Measurements from ENCODE around the gene MAP6. TPM values are rescaled to one million over a fixed set of nuclear protein-coding genes. Genes with fewer than 3 reads are reported as not detected.

The MAP6 gene
- total RNA-seq, 1 donor from 2014 or later = 10.4 TPM

- DNase-seq (ENCODE audit: low spot score) = peak; percentile 20
These were observed 1.5 kb downstream of the MAP6 start for GRCh38 chr11:75667255-75667830.

- DNase-seq (ENCODE audit: low spot score) = no peak
These were observed 2.8 kb downstream of the MAP6 start for GRCh38 chr11:75665990-75666389.

- no peak for DNase-seq (ENCODE audit: low spot score)
These were observed 3.7 kb downstream of the MAP6 start for GRCh38 chr11:75665126-75665525.

- no peak for DNase-seq (ENCODE audit: low spot score)
These were observed 4.4 kb downstream of the MAP6 start for GRCh38 chr11:75664389-75664788.

GRCh38 chr11:75663808-75664207 lies 5.0 kb downstream of the MAP6 start:
- no peak for DNase-seq (ENCODE audit: low spot score)

- DNase-seq (ENCODE audit: low spot score) = no peak
These were observed 9.0 kb downstream of the MAP6 start for GRCh38 chr11:75659836-75660235.

- peak; percentile 27 for DNase-seq (ENCODE audit: low spot score)
These were observed 12.7 kb downstream of the MAP6 start for GRCh38 chr11:75656044-75656727.

- peak; percentile 38 for DNase-seq (ENCODE audit: low spot score)
These were observed 13.2 kb downstream of the MAP6 start for GRCh38 chr11:75655605-75656004.

GRCh38 chr11:75654314-75654713 lies 14.5 kb downstream of the MAP6 start:
- DNase-seq (ENCODE audit: low spot score) = no peak

- no peak for DNase-seq (ENCODE audit: low spot score)
These were observed 15.3 kb downstream of the MAP6 start for GRCh38 chr11:75653532-75653931.

- peak; percentile 57 for DNase-seq (ENCODE audit: low spot score)
These were observed 15.9 kb downstream of the MAP6 start for GRCh38 chr11:75652936-75653335.

GRCh38 chr11:75651218-75651617 lies 17.6 kb downstream of the MAP6 start:
- DNase-seq (ENCODE audit: low spot score) = no peak

- DNase-seq (ENCODE audit: low spot score) = no peak
These were observed 18.6 kb downstream of the MAP6 start for GRCh38 chr11:75650167-75650723.

- no peak for DNase-seq (ENCODE audit: low spot score)
These were observed 23.9 kb downstream of the MAP6 start for GRCh38 chr11:75644946-75645345.

GRCh38 chr11:75644370-75644769 lies 24.5 kb downstream of the MAP6 start:
- no peak for DNase-seq (ENCODE audit: low spot score)

- no peak for DNase-seq (ENCODE audit: low spot score)
These were observed 26.3 kb downstream of the MAP6 start for GRCh38 chr11:75642402-75643113.

- peak; percentile 85 for DNase-seq (ENCODE audit: low spot score)
These were observed 29.1 kb downstream of the MAP6 start for GRCh38 chr11:75639762-75640181.

GRCh38 chr11:75637998-75638397 lies 30.8 kb downstream of the MAP6 start:
- no peak for DNase-seq (ENCODE audit: low spot score)

- peak; percentile 76 for DNase-seq (ENCODE audit: low spot score)
These were observed 33.6 kb downstream of the MAP6 start for GRCh38 chr11:75635066-75635862.

- DNase-seq (ENCODE audit: low spot score) = peak; percentile 61
These were observed 35.3 kb downstream of the MAP6 start for GRCh38 chr11:75633409-75634066.

GRCh38 chr11:75632962-75633361 lies 35.9 kb downstream of the MAP6 start:
- peak; percentile 45 for DNase-seq (ENCODE audit: low spot score)

All from umbilical cord (tissue), 2 donors.